Muscle layer of duodenum (tissue), 2 donors: ENCODE data around the gene DDAH1.

Experiments used
- H3K27ac ChIP-seq: one replicate; pipeline ENCODE4 v1.7.0; 2013; ENCODE audit warnings: mild to moderate bottlenecking, low read length
- H3K27me3 ChIP-seq: one replicate; pipeline ENCODE4 v1.7.0; 2013; ENCODE audit warnings: low read depth, mild to moderate bottlenecking, control low read depth, low read length
- H3K36me3 ChIP-seq, 2 donors: one replicate each; pipeline ENCODE4 v1.7.0; 2013; ENCODE audit warnings: low read length in 2 of 2, control low read depth in 1 of 2, mild to moderate bottlenecking in 1 of 2; ENCODE audit not compliant: insufficient read depth in 2 of 2, control insufficient read depth in 1 of 2
- H3K4me1 ChIP-seq, 2 donors: one replicate each; pipeline ENCODE4 v1.7.0; 2013; ENCODE audit warnings: low read length in 2 of 2, mild to moderate bottlenecking in 2 of 2, control low read depth in 1 of 2, moderate library complexity in 1 of 2; ENCODE audit not compliant: insufficient read depth in 2 of 2, control insufficient read depth in 1 of 2
- H3K4me3 ChIP-seq, 2 donors: one replicate each; pipeline ENCODE4 v1.7.0; 2013; ENCODE audit warnings: low read length in 2 of 2, low read depth in 1 of 2, mild to moderate bottlenecking in 1 of 2
- H3K9me3 ChIP-seq, 2 donors: one replicate each; pipeline ENCODE4 v1.7.0; 2013; ENCODE audit warnings: low read length in 2 of 2, control low read depth in 1 of 2, mild to moderate bottlenecking in 1 of 2; ENCODE audit not compliant: control insufficient read depth in 1 of 2
- donor health status: healthy.

The DDAH1 gene

GRCh38 chr1:85388416-85388815, 76.5 kb downstream of the DDAH1 start:
- H3K27ac ChIP-seq: no peak overlapping the region
- peaks cover 0 to 6% of the 10 kb centered on the region in 2 donors for H3K9me3 ChIP-seq

GRCh38 chr1:85387781-85388180, 77.2 kb downstream of the DDAH1 start:
- Histone ChIP-seq H3K4me3 (no peak overlapping the region), H3K27me3 (no peaks in the 10 kb centered on the region), H3K36me3 (no peaks in the 10 kb centered on the region), H3K27ac (no peak overlapping the region), H3K4me1 (peaks cover 0 to 9% of the 10 kb centered on the region in 2 donors), H3K9me3 (peaks cover 0 to 6% of the 10 kb centered on the region in 2 donors)

More at GRCh38 chr1:85388416-85388815, 76.5 kb downstream of the DDAH1 start:
- Histone ChIP-seq H3K27me3 (no peaks in the 10 kb centered on the region), H3K4me3 (no peak overlapping the region), H3K4me1 (peaks cover 0 to 9% of the 10 kb centered on the region in 2 donors), H3K36me3 (no peaks in the 10 kb centered on the region)

- peaks cover 0 to 9% of the 10 kb centered on the region in 2 donors for H3K9me3 ChIP-seq
- no peaks in the 10 kb centered on the region for H3K36me3 ChIP-seq
- H3K27me3 ChIP-seq: no peaks in the 10 kb centered on the region
- no peak overlapping the region for H3K4me3 ChIP-seq
- H3K4me1 ChIP-seq: peaks cover 0 to 9% of the 10 kb centered on the region in 2 donors
- H3K27ac ChIP-seq: no peak overlapping the region
Measured at GRCh38 chr1:85386068-85386722, 78.8 kb downstream of the DDAH1 start.

GRCh38 chr1:85379203-85380136, 85.5 kb downstream of the DDAH1 start:
- Histone ChIP-seq H3K27ac (no peak overlapping the region), H3K4me3 (no peak overlapping the region), H3K9me3 (peaks cover 0 to 4% of the 10 kb centered on the region in 2 donors), H3K36me3 (no peaks in the 10 kb centered on the region), H3K27me3 (no peaks in the 10 kb centered on the region), H3K4me1 (peaks cover 0 to 10% of the 10 kb centered on the region in 2 donors)

- H3K27ac ChIP-seq: no peak overlapping the region
Measured at GRCh38 chr1:85378534-85378933, 86.4 kb downstream of the DDAH1 start.

GRCh38 chr1:85376356-85376755, 88.6 kb downstream of the DDAH1 start:
- Histone ChIP-seq H3K9me3 (no peaks in the 10 kb centered on the region), H3K36me3 (no peaks in the 10 kb centered on the region), H3K27ac (no peak overlapping the region), H3K27me3 (no peaks in the 10 kb centered on the region), H3K4me3 (no peak overlapping the region), H3K4me1 (peaks cover 0 to 25% of the 10 kb centered on the region in 2 donors)

More at GRCh38 chr1:85378534-85378933, 86.4 kb downstream of the DDAH1 start:
- Histone ChIP-seq H3K4me3 (no peak overlapping the region), H3K9me3 (peaks cover 0 to 4% of the 10 kb centered on the region in 2 donors), H3K36me3 (no peaks in the 10 kb centered on the region), H3K27me3 (no peaks in the 10 kb centered on the region), H3K4me1 (peaks cover 0 to 16% of the 10 kb centered on the region in 2 donors)

- Histone ChIP-seq H3K27me3 (no peaks in the 10 kb centered on the region), H3K4me3 (no peak overlapping the region), H3K4me1 (peaks cover 0 to 25% of the 10 kb centered on the region in 2 donors), H3K36me3 (no peaks in the 10 kb centered on the region), H3K27ac (no peak overlapping the region), H3K9me3 (no peaks in the 10 kb centered on the region)
Measured at GRCh38 chr1:85375493-85375892, 89.5 kb downstream of the DDAH1 start.

- Histone ChIP-seq H3K36me3 (no peaks in the 10 kb centered on the region), H3K4me1 (peaks cover 0 to 25% of the 10 kb centered on the region in 2 donors), H3K27ac (no peak overlapping the region), H3K27me3 (no peaks in the 10 kb centered on the region), H3K4me3 (no peak overlapping the region), H3K9me3 (no peaks in the 10 kb centered on the region)
Measured at GRCh38 chr1:85374160-85374559, 90.8 kb downstream of the DDAH1 start.

DNA sequence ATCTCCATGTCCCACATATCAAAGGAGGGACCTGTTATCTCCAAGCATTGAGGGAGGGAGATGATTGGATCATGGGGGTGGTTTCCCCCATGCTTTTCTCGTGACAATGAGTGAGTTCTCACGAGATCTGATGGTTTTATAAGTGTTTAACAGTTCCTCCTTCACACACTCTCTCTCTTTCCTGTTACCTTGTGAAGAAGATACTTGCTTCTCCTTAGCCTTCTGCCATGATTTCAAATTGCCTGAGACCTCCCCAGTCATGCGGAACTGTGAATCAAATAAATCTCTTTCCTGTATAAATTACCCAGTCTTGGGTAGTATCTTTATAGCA, 91.6 kb downstream of the DDAH1 start:
- peaks cover 0 to 25% of the 10 kb centered on the region in 2 donors for H3K4me1 ChIP-seq
- H3K27ac ChIP-seq: no peak overlapping the region
- H3K4me3 ChIP-seq: no peak overlapping the region
- H3K9me3 ChIP-seq: no peaks in the 10 kb centered on the region
- no peaks in the 10 kb centered on the region for H3K27me3 ChIP-seq
- H3K36me3 ChIP-seq: no peaks in the 10 kb centered on the region

DNA sequence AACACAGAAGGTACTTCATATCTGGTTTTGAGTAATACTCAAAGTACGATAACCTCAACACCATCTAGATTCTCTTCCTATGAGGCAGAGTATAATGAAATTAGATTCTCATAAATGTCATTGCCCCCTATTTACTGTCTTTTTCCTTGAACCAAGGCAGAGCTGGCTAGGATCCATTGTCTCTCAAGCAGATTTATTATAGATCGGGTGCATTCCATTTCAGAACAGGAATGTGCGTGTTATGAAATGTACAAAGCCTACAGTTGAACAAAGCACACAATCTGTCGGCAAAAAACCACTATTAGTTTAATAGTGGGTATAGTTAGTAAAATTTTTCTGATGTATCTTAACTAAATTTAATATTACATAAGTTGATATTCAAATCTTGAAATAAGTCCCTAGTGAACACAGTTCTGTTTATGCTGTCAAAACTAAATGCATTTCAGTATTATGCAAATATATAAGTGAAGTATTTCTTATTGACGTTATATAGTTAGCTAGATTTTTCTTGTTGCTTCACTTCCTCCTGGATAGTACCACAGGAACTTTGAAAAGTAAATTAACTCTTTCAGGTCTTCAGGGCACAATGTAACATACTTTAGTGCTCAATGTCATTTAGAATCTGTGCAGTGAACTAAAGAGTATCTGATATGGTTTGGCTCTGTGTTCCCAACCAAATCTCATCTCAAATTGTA, 92.1 kb downstream of the DDAH1 start:
- H3K27me3 ChIP-seq: no peaks in the 10 kb centered on the region
- peaks cover 0 to 25% of the 10 kb centered on the region in 2 donors for H3K4me1 ChIP-seq
- no peaks in the 10 kb centered on the region for H3K36me3 ChIP-seq
- H3K4me3 ChIP-seq: no peak overlapping the region
- H3K27ac ChIP-seq: no peak overlapping the region
- H3K9me3 ChIP-seq: no peaks in the 10 kb centered on the region

GRCh38 chr1:85371021-85371420, 93.9 kb downstream of the DDAH1 start:
- Histone ChIP-seq H3K4me1 (peaks cover 0 to 18% of the 10 kb centered on the region in 2 donors), H3K4me3 (no peak overlapping the region), H3K36me3 (no peaks in the 10 kb centered on the region)

More at GRCh38 chr1:85371021-85371420, 93.9 kb downstream of the DDAH1 start:
- no peaks in the 10 kb centered on the region for H3K9me3 ChIP-seq
- no peaks in the 10 kb centered on the region for H3K27me3 ChIP-seq
- H3K27ac ChIP-seq: no peak overlapping the region
